Measurements from ENCODE around the gene AQP3.

DNA sequence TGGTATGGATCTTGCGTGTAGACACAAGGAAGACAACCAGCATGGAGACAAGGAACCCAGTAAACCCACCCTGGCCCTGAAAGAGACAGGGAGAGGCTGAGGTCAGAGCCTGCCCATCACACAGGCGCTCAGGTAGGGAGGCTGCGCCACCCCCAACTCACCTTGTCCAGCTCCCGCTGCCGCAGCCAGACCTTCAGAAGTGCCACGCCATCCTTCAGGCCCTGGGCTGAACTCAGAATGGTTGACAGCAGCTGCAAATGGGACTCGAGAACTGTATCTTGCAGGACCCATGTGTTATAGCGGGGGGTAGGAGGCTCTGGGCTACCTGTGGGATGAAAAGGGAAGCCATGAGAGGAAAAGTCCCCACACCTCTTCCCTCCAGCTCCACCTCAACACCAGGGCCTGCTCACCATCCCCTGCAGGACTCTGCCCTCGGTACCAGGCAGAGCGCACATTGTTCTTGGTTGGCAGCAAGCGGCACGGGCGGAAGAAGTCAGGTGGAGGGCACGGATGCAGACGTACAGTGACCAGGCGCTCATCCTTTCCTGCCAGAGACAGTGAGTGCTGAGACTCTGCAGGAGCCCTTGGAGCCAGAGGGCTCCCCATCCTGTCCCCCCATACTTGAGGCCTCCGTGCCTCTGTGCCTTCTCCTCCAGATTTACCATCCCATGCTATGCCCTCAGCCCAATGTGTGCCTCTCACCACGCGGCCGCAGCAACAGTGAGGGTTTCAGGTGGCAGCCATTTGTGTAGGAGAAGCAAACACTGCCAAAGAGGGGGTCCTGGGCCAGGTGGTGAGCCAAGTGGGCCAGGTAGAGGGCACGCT, 21.6 kb upstream of the AQP3 start:
- TF ChIP-seq POLR2A (IDR thresholded peaks at IDR 0.05) (no peak), CTCF (IDR thresholded peaks at IDR 0.05 in 4 of 5, conservative IDR thresholded peaks at IDR 0.05 in 1 of 5) (no peak)

Measured in gastrocnemius medialis (tissue), 4 donors.